ENCODE data around the gene TWNK.

GRCh38 chr10:101040851-101041250 is 53.5 kb downstream of the TWNK start:
- TF ChIP-seq CTCF (IDR thresholded peaks at IDR 0.05) (no peak), POLR2A (IDR thresholded peaks at IDR 0.05) (no peak)
